ENCODE data around the gene SPIRE2.

GRCh38 chr16:89841275-89841674, 13.0 kb downstream of the SPIRE2 start:
- TF ChIP-seq POLR2A (IDR thresholded peaks at IDR 0.05) (no peak), CTCF (IDR thresholded peaks at IDR 0.05) (no peak)
